Choroid plexus epithelial cell (primary cell): ENCODE measurements around the gene PDIA5.

Experiments used
- DNase-seq: peaks from one replicate; pipeline ENCODE4 v3.0.0-alpha.2; 2010; ENCODE audit warnings: low read depth
- H3K4me3 ChIP-seq: 2 replicates; pipeline ENCODE4 v1.5.1; 2011; ENCODE audit warnings: low read depth, mild to moderate bottlenecking, control low read depth, low read length, moderate library complexity
- TF ChIP-seq, protein P1 (sequence below): conservative IDR thresholded peaks from 2 replicates; pipeline ENCODE4 v1.5.1; 2011; ENCODE audit warnings: low read depth, mild to moderate bottlenecking, control low read depth, inconsistent platforms, low read length, moderate library complexity

The PDIA5 gene

DNA sequence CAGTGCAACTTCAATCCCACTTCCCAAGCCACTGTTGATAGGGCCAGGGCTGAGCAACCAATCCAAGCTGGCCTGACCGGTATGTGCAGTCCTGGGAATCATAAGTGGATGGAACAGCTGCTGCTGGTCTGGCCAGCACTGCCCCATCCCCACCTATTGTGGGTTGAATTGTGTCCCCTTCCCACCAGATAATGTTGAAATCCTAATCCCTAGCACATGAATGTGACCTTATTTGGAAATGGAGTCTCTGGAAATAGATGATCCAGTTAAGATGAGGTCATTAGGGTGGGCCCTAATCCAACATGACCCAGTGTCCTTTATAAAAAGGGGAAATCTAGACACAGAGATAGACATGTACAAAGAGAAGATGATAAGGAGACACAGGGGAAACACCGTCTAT is 13.7 kb upstream of the PDIA5 start:
- H3K4me3 ChIP-seq, result no peak overlapping the region
- no peak for DNase-seq
- TF ChIP-seq, protein P1, sequence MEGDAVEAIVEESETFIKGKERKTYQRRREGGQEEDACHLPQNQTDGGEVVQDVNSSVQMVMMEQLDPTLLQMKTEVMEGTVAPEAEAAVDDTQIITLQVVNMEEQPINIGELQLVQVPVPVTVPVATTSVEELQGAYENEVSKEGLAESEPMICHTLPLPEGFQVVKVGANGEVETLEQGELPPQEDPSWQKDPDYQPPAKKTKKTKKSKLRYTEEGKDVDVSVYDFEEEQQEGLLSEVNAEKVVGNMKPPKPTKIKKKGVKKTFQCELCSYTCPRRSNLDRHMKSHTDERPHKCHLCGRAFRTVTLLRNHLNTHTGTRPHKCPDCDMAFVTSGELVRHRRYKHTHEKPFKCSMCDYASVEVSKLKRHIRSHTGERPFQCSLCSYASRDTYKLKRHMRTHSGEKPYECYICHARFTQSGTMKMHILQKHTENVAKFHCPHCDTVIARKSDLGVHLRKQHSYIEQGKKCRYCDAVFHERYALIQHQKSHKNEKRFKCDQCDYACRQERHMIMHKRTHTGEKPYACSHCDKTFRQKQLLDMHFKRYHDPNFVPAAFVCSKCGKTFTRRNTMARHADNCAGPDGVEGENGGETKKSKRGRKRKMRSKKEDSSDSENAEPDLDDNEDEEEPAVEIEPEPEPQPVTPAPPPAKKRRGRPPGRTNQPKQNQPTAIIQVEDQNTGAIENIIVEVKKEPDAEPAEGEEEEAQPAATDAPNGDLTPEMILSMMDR, result no peak

DNA sequence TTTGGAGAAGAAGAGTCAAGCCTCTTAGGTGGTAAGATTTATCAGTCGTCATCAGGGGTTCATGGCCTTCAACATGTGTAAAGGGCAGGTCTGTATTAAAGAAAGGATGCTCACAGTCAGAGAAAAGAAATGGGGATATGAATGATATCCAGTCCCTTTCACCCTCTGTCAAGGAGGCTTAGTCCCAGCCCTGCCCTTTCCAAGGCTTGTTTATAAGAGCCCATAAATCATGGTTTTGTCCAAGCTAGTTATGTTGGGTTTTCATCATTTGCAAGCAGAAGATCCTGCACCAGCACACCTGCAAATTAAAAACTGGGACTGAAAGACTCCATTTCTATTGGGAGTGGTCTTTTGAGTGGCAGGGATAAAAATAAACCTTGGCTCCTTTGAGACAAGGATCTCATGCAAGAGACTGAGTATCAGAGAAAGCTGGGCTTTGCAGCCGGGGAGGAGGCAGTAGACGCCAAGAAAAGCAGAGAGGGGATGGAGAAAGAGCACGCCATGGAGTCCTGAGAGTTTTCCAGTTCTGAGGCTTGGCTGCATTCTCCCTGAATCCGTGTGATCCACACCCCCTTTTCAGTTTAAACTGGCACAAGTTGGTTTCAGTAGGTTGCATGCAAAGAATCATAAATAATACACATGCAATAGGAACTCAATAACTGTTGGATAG is 12.6 kb upstream of the PDIA5 start:
- TF ChIP-seq, protein P1, result no peak
- H3K4me3 ChIP-seq, result no peak overlapping the region
- DNase-seq, result no peak

DNA sequence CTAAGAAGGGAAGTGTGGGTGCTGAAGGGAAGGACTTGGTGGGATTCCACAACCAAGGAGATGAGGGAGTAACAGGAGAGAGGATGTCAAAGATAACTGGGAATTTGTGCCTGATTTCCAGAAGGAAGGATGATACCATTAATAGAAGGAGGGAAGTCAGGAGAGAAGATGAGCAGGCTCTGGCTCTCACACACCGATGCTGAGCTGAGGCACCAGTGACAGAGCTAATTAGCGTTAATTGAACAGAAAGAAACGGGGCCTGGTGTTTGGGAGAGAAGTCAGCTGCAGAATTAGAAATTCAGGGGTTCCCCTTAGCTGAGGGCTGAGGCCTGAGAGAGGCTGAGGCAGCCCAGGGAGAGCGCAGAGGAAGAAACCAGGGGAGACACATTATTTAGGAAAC is 11.9 kb upstream of the PDIA5 start:
- H3K4me3 ChIP-seq, result no peak overlapping the region
- DNase-seq, result no peak
- TF ChIP-seq, protein P1, result no peak

DNA sequence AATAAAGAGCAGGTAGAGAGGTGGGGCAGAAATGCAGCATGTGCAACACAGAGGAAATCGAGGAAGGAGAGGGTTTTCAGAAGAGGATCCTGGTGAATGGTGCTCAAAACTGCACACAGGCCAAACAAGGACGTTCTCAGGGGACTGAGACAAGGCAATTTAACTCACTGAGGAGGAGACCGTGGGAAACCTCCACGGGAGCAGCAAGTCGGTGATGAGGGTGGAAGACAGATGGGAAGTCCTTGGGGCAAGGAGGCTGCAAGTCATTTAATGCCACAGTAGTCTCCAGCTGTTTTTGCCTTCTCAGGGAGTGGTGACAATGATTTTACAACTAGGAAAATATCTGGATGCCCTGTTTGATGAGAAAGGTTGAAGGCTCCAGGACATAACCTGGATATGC is 11.5 kb upstream of the PDIA5 start:
- no peak overlapping the region for H3K4me3 ChIP-seq
- DNase-seq, result no peak
- TF ChIP-seq, protein P1, result no peak

DNA sequence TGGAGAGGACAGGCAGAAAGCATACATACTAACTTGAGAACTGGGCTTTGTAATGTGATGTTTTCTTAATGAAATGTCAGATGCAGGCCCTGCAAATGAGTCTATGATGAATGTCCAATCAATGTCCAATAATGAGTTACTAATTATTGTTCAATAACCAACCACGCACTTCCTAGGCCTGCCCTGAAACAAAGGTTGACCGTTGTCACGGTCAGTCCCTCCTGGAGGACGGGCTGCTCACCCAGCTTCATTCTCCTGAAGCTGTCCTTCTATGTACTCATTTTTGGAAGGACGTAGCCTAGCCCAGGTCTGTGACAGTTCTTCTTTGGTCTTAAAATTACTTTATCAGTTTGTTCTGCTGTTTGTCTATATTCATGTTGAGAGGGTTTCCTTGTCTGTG is 8.3 kb upstream of the PDIA5 start:
- TF ChIP-seq, protein P1, result no peak
- no peak overlapping the region for H3K4me3 ChIP-seq
- no peak for DNase-seq

DNA sequence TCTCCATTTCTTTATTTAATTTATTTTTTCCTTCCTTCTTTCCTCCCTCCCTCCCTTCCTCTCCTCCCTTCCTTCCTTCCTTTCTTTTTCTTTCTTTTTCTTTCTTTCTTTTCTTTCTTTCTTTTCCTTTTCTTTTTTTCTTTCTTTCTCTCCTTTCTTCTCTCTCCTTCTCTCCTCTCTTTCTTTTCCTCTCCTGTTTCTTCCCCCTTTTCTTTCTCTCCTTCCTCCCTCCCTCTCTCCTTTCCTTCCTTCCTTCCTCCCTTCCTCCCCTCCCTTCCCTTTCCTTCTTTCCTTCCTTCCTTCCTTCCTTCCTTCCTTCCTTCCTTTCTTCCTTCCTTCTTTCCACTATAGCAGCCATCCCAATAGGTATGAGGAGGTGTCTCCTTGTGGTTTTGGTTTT is 6.8 kb upstream of the PDIA5 start:
- no peak overlapping the region for H3K4me3 ChIP-seq
- DNase-seq, result no peak
- TF ChIP-seq, protein P1, result no peak

DNA sequence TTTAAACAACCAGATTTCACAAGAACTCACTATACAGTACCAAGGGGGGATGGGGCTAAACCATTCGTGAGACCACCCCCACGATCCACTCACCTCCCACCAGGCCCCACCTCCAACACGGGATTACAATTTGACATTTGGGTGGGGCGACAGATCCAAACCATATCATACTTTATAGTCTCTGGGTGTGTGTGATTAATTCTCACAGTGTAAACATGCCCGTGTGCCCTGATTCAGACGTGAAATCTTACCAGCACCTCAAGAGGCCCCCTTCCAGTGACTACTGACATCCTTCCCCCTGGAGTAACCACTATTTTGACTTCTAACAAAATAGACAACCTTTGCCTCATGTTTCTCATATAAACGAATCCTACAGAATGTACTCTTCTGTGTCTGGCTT is 5.0 kb upstream of the PDIA5 start:
- DNase-seq, result no peak
- H3K4me3 ChIP-seq, result no peak overlapping the region
- TF ChIP-seq, protein P1, result no peak
